ENCODE results near the gene GNB1L. TPM values are rescaled to one million over a fixed set of nuclear protein-coding genes. Genes with fewer than 3 reads are reported as not detected.

GNB1L gene
- total RNA-seq, 2 experiments from 2014 or later = 7.6 to 12.4 TPM

DNA sequence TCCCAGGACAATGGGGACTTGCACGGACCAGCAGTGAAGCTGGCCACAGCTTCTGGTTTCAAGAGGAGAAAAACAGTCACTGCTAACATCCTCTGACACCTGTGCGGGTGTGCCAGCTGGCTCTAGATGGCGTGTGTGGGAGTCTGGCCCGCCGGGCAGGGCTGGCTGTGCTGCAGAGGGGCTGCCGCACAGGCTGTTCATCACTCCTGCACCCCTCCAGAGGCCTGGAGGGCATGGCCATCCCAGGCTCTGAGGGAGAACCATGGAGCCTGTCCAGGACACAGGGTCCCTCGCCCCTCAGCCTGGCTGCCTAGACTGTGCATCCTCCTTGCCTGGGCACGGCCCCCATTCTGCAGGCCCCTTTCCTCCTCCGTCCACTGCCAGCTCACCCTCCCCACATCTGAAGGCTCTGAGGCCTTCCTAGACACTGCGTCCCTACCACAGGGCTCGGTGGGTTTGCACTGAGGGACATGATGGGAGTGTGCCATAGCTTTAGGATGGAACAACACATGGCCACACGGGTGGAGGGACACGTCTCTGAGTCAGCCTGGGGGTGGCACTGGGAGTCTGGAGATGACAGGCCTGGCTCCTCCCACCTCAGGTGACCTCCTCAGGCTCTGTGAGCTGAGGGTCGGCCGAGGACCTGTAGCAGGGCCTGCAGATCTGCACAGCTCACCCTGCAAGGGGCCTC lies 42.1 kb upstream of the GNB1L start:
- H3K36me3 Mint-ChIP-seq (ENCODE audit: low read depth) = peaks cover 2% of the 10 kb centered on the region
- CTCF ChIA-PET = interaction anchor here (0.7 to 2.2 kb wide), 4 partner anchors 14 to 219 kb away, joined by 3 to 11 read pairs (median 6); no protein-coding TSS in a partner anchor
- no peak overlapping the region for H3K27ac Mint-ChIP-seq
- no peaks in the 10 kb centered on the region for H3K9me3 Mint-ChIP-seq (ENCODE audit: low read depth)
- H3K4me1 Mint-ChIP-seq = peaks cover 55% of the 10 kb centered on the region
- DNase-seq (peak; percentile 66), ATAC-seq (peak; percentile 21)
- POLR2A ChIA-PET = interaction anchor here (0.7 to 1.3 kb wide), 2 partner anchors 41 to 43 kb away, joined by 3 to 4 read pairs; no protein-coding TSS in a partner anchor
- H3K27me3 Mint-ChIP-seq = no peaks in the 10 kb centered on the region
- no peak overlapping the region for H3K4me3 Mint-ChIP-seq
- intact Hi-C loops (cut with DNase I, micrococcal nuclease) = no loop called here

DNA sequence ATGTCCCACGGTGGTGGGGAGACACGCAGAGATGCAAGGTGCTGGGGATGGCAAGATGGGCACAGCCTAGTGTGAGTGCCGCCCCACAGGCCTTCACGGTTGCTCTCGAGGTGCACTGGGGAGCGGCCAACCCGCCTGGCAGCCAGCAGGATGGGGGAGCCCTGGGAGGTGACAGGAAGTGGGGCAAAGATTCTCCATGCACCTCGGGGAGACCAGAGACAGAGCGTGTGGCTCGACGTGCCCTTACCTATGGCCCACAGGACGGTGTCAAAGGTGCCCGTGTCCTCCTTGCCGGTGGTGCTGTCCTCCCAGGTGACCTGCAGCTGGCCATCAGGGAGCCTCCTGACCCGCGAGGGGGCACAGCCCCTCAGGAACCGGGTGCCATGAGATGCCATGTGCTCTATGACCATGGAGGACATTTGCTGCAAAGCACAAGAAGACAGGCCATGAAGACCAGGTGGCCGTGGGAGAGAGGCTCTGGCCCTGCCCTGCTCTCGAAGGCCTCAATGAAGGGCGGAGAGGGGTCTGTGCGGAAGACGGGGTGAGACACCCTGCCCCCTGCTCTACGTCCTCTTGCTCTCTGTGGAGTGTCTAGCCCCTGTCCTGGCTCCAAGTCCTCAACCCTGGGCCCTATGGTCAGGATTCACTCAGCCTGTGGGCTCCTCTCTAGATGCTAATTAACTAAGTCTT lies 40.6 kb upstream of the GNB1L start:
- Mint-ChIP-seq H3K9me3 (ENCODE audit: low read depth) (no peaks in the 10 kb centered on the region), H3K36me3 (ENCODE audit: low read depth) (peaks cover 2% of the 10 kb centered on the region), H3K27me3 (no peaks in the 10 kb centered on the region), H3K4me1 (peaks cover 70% of the 10 kb centered on the region), H3K27ac (no peak overlapping the region), H3K4me3 (no peak overlapping the region)
- ATAC-seq = no peak
- ChIA-PET POLR2A (no interaction called here), CTCF (interaction anchor here (2.0 kb wide), 1 partner anchor 15 kb away, joined by 9 read pairs; no protein-coding TSS in a partner anchor)
- DNase-seq = no peak
- intact Hi-C loops (cut with DNase I, micrococcal nuclease) = no loop called here

DNA sequence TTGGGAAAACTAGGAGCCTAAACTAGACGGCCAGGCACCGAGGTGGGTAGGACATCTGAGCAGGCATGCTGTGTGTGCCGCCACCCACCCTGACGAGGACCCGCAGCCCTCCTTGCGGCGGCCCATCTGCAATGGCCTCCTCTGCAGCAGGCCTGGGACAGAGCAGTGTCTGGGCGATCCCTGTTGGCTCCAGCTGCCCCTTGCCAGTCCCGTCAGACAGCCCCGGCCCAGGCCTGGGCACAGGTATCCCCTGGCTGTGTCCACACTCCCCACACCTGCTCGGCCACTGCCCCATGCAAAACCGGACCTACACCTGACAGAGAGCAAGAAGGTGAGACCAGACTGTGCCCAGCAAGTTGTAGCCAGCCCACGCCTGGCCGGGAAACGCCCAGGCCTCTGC lies 38.7 kb upstream of the GNB1L start:
- no peaks in the 10 kb centered on the region for H3K27me3 Mint-ChIP-seq
- POLR2A ChIA-PET = no interaction called here
- CTCF ChIA-PET = interaction anchor here (2.0 kb wide), 1 partner anchor 37 kb away, joined by 6 read pairs; no protein-coding TSS in a partner anchor
- peaks cover 78% of the 10 kb centered on the region for H3K4me1 Mint-ChIP-seq
- ATAC-seq = no peak
- intact Hi-C loops (cut with DNase I, micrococcal nuclease) = loop anchor here in 1 of 2 experiments (2.0 to 5.0 kb wide), 5 partner anchors 47 to 614 kb away; partner anchors contain the start of genes CLTCL1, COMT, MED15 and RANBP1
- peak overlapping the region; percentile 75 for H3K27ac Mint-ChIP-seq
- DNase-seq = no peak
- no peaks in the 10 kb centered on the region for H3K9me3 Mint-ChIP-seq (ENCODE audit: low read depth)
- H3K36me3 Mint-ChIP-seq (ENCODE audit: low read depth) = peaks cover 2% of the 10 kb centered on the region
- no peak overlapping the region for H3K4me3 Mint-ChIP-seq

DNA sequence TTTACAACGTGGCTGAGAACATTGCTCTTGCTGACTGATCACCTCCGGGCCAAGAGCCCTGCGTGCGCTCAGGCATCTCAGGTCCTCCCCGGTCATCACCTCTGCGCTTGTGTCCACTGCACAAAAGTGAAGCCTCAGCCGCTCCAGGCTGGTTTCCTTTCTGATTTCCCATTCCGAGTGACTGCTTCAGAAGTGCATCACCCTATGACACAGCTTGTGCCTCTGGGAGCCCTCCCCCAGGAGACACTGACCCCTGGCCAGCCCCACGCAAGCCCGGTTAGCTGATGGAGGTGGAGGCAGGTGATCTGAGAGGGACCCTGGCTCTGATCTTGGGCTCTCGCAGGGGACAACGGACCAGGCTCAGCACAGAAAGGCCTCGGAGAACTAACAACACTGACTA lies 38.3 kb upstream of the GNB1L start:
- H3K27me3 Mint-ChIP-seq = no peaks in the 10 kb centered on the region
- H3K36me3 Mint-ChIP-seq (ENCODE audit: low read depth) = peaks cover 2% of the 10 kb centered on the region
- peak overlapping the region; percentile 75 for H3K27ac Mint-ChIP-seq
- no peak for ATAC-seq
- H3K9me3 Mint-ChIP-seq (ENCODE audit: low read depth) = no peaks in the 10 kb centered on the region
- H3K4me1 Mint-ChIP-seq = peaks cover 82% of the 10 kb centered on the region
- intact Hi-C loops (cut with DNase I, micrococcal nuclease) = loop anchor here in 1 of 2 experiments (1.0 to 5.0 kb wide), 7 partner anchors 48 to 614 kb away; partner anchors contain the start of genes CLTCL1, COMT, MED15 and RANBP1
- no peak overlapping the region for H3K4me3 Mint-ChIP-seq
- CTCF ChIA-PET = interaction anchor here (1.1 to 2.0 kb wide), 3 partner anchors 37 to 214 kb away, joined by 5 to 6 read pairs (median 5); no protein-coding TSS in a partner anchor
- POLR2A ChIA-PET = interaction anchor here (1.3 kb wide), 1 partner anchor 37 kb away, joined by 10 read pairs; no protein-coding TSS in a partner anchor
- DNase-seq = no peak

GRCh38 chr22:19892257-19892879 lies 37.7 kb upstream of the GNB1L start:
- peak; percentile 76 for ATAC-seq
- Mint-ChIP-seq H3K4me3 (peak overlapping the region; percentile 72), H3K27ac (peak overlapping the region; percentile 95), H3K9me3 (ENCODE audit: low read depth) (no peaks in the 10 kb centered on the region), H3K27me3 (no peaks in the 10 kb centered on the region), H3K36me3 (ENCODE audit: low read depth) (peaks cover 2% of the 10 kb centered on the region), H3K4me1 (peaks cover 86% of the 10 kb centered on the region)
- DNase-seq = peak; percentile 84
- POLR2A ChIA-PET = interaction anchor here (1.3 kb wide), 1 partner anchor 37 kb away, joined by 10 read pairs; no protein-coding TSS in a partner anchor
- CTCF ChIA-PET = interaction anchor here (0.6 to 1.7 kb wide), 6 partner anchors 8 to 214 kb away, joined by 3 to 6 read pairs (median 4); partner anchors contain the start of genes GNB1L and RTL10
- intact Hi-C loops (cut with DNase I, micrococcal nuclease) = loop anchor here in 1 of 2 experiments (1.0 to 5.0 kb wide), 7 partner anchors 48 to 615 kb away; partner anchors contain the start of genes CLTCL1, COMT, MED15 and RANBP1

GRCh38 chr22:19891317-19892256 lies 36.9 kb upstream of the GNB1L start:
- ATAC-seq (peak; percentile 75), DNase-seq (peak; percentile 92)
- no peaks in the 10 kb centered on the region for H3K9me3 Mint-ChIP-seq (ENCODE audit: low read depth)
- H3K4me1 Mint-ChIP-seq = peaks cover 86% of the 10 kb centered on the region
- H3K4me3 Mint-ChIP-seq = peak overlapping the region; percentile 72
- peaks cover 2% of the 10 kb centered on the region for H3K36me3 Mint-ChIP-seq (ENCODE audit: low read depth)
- intact Hi-C loops (cut with DNase I, micrococcal nuclease) = loop anchor here (1.0 to 5.0 kb wide), 9 partner anchors 17 to 616 kb away; partner anchors contain the start of genes COMT (in 2 of the 2), TXNRD2 (in 2 of the 2), CLTCL1 (in 1 of the 2) and MED15 (in 1 of the 2)
- POLR2A ChIA-PET = interaction anchor here (1.3 to 2.0 kb wide), 2 partner anchors 36 kb away, joined by 10 to 11 read pairs; no protein-coding TSS in a partner anchor
- peak overlapping the region; percentile 95 for H3K27ac Mint-ChIP-seq
- CTCF ChIA-PET = interaction anchor here (0.9 to 1.7 kb wide), 5 partner anchors 9 to 213 kb away, joined by 3 to 6 read pairs (median 5); no protein-coding TSS in a partner anchor
- H3K27me3 Mint-ChIP-seq = no peaks in the 10 kb centered on the region

- no peak for DNase-seq
- CTCF ChIA-PET = interaction anchor here (1.2 to 1.4 kb wide), 3 partner anchors 10 to 160 kb away, joined by 4 to 7 read pairs (median 4); no protein-coding TSS in a partner anchor
- peak overlapping the region; percentile 95 for H3K27ac Mint-ChIP-seq
Observed at GRCh38 chr22:19890502-19891316, 36.0 kb upstream of the GNB1L start.

DNA sequence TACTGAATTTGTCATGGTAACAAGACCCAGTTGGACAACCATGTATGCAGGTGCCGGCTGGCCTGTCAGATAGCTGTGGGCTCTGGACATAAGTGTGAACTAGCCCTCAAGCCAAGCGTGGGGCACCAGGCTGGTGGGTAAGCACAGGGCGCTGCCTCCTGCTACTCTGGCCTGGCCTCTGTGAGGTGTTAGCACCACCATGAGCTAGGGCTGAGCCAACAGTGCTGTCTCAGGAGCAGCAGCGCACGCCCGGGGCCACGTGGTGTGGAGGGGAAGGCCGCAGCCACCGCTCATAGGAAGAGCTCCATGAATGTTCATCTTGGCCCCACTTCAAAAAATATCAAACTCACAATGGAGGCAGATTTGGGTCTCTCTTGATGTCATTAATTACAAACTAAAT lies 35.3 kb upstream of the GNB1L start:
- POLR2A ChIA-PET = interaction anchor here (2.0 kb wide), 1 partner anchor 34 kb away, joined by 11 read pairs; no protein-coding TSS in a partner anchor
- Mint-ChIP-seq H3K4me1 (peaks cover 81% of the 10 kb centered on the region), H3K27ac (peak overlapping the region; percentile 89), H3K9me3 (ENCODE audit: low read depth) (no peaks in the 10 kb centered on the region), H3K4me3 (no peak overlapping the region), H3K27me3 (no peaks in the 10 kb centered on the region), H3K36me3 (ENCODE audit: low read depth) (no peaks in the 10 kb centered on the region)
- peak; percentile 27 for ATAC-seq
- intact Hi-C loops (cut with DNase I, micrococcal nuclease) = loop anchor here (2.0 to 5.0 kb wide), 5 partner anchors 51 to 617 kb away; partner anchors contain the start of genes CLTCL1 (in 1 of the 2), COMT (in 1 of the 2), MED15 (in 1 of the 2) and RANBP1 (in 1 of the 2)
- peak; percentile 80 for DNase-seq
- CTCF ChIA-PET = interaction anchor here (0.8 to 1.4 kb wide), 3 partner anchors 13 to 603 kb away, joined by 3 to 7 read pairs (median 4); no protein-coding TSS in a partner anchor

More at GRCh38 chr22:19890502-19891316, 36.0 kb upstream of the GNB1L start:
- ATAC-seq = no peak
- POLR2A ChIA-PET = interaction anchor here (0.6 to 2.0 kb wide), 2 partner anchors 35 to 83 kb away, joined by 3 to 11 read pairs; no protein-coding TSS in a partner anchor
- Mint-ChIP-seq H3K36me3 (ENCODE audit: low read depth) (peaks cover 2% of the 10 kb centered on the region), H3K4me1 (peaks cover 86% of the 10 kb centered on the region), H3K27me3 (no peaks in the 10 kb centered on the region), H3K9me3 (ENCODE audit: low read depth) (no peaks in the 10 kb centered on the region), H3K4me3 (peak overlapping the region; percentile 72)
- intact Hi-C loops (cut with DNase I, micrococcal nuclease) = loop anchor here (1.0 to 5.0 kb wide), 7 partner anchors 16 to 617 kb away; partner anchors contain the start of genes CLTCL1 (in 1 of the 2), COMT (in 1 of the 2), MED15 (in 1 of the 2) and RANBP1 (in 1 of the 2)

DNA sequence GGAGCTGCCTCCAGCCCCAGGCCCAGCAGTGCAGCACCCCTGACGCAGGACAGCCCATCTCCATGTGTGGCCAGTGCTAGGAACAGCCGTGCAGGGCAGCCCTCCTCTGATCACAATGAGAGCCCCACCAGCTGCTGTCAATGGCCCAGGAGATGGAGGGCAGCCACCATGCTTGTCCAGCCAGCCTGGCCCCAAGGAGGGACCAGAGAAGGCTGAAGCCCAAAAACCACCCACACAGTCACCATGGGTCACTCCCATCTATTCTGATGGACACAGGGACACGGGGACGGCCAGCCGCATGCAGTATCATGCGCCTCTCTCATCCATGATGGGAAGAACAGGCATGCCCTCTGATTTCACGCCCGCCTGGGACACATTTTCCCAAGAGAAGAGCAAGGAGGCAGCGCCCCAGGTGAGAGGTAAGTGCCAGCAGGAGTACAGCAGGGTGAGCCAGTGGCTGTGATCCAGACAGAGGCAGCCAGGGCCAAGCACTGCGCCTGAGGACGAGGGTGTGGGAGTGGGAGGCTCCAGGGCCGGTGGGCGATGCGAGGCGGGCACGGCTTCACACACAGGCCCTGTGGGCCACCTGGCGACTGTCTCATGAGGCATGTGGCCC lies 33.6 kb upstream of the GNB1L start:
- CTCF ChIA-PET = interaction anchor here (1.3 to 1.7 kb wide), 2 partner anchors 10 to 32 kb away, joined by 3 to 5 read pairs; no protein-coding TSS in a partner anchor
- no peaks in the 10 kb centered on the region for H3K9me3 Mint-ChIP-seq (ENCODE audit: low read depth)
- H3K4me3 Mint-ChIP-seq = no peak overlapping the region
- H3K36me3 Mint-ChIP-seq (ENCODE audit: low read depth) = no peaks in the 10 kb centered on the region
- no peak for ATAC-seq
- no peak overlapping the region for H3K27ac Mint-ChIP-seq
- intact Hi-C loops (cut with DNase I, micrococcal nuclease) = no loop called here
- no peak for DNase-seq
- peaks cover 69% of the 10 kb centered on the region for H3K4me1 Mint-ChIP-seq
- POLR2A ChIA-PET = no interaction called here
- no peaks in the 10 kb centered on the region for H3K27me3 Mint-ChIP-seq

Data from activated CD4-positive, alpha-beta T cell treated with anti-CD3 and anti-CD28 coated beads for 36 hours (primary cell).